Mucosa of descending colon (tissue), 3 donors: Measurements from ENCODE around the gene ZNF697. TPM values are rescaled to one million over a fixed set of nuclear protein-coding genes. Genes with fewer than 3 reads are reported as not detected.
"Not testable (repeated sequence)": the region's sequence is repeated elsewhere in the genome, so short reads cannot be mapped to it uniquely, and the experiment has no call there.

Source experiments
- ATAC-seq: fragments of 200-7000 bp; cut with Tn5 transposase; one replicate; pipeline ENCODE4 v1.9.1; 2020; ENCODE audit warnings: mild to moderate bottlenecking, moderate library complexity
- DNase-seq, 3 donors: peaks; one replicate each; pipeline ENCODE4 v3.0.0-alpha.2; 2020
- H3K36me3 ChIP-seq: fragments of 200-600 bp; one replicate; pipeline ENCODE4 v1.8.0; 2021; ENCODE audit warnings: low read depth, mild to moderate bottlenecking
- H3K4me1 ChIP-seq: fragments of 200-600 bp; one replicate; pipeline ENCODE4 v1.8.0; 2021; ENCODE audit warnings: low read depth, mild to moderate bottlenecking
- H3K4me3 ChIP-seq: fragments of 200-600 bp; one replicate; pipeline ENCODE4 v1.8.0; 2021; ENCODE audit warnings: mild to moderate bottlenecking
- H3K9me3 ChIP-seq: fragments of 200-600 bp; one replicate; pipeline ENCODE4 v1.8.0; 2021; ENCODE audit warnings: mild to moderate bottlenecking
- CTCF ChIP-seq: fragments of 200-600 bp; IDR thresholded peaks from one replicate; pipeline ENCODE4 v1.8.0; 2022; ENCODE audit warnings: antibody characterized with exemption, mild to moderate bottlenecking
- intact Hi-C, 2 donors: fragments of 100-400 bp; cut with DNase I in 1 of 2; cut with micrococcal nuclease in 1 of 2; formaldehyde crosslinking; loops; one replicate each; pipeline versions ENCODE4 v1.11.0 to v1.11.1; 2022; cut with DNase I, micrococcal nuclease
- total RNA-seq, 3 donors: library from RNA; stranded (reverse); fragmentation: NEBNext Ultra II Directional in 2 of 3; extraction: Animal tissue kit (Norgen Biotek cat#: 25700) in 2 of 3; gene quantifications; one replicate each; pipeline versions ENCODE4 v1.2.1 to v1.2.4, GENCODE V29; 2021 to 2023
- donor health status: DM: no; HTN: no; CAD: no; lungs with moderate emphysema.
- donor health status: DM: no; HTN: no; CAD: no.
- donor health status: DM: no; HTN: yes; CAD: no.

Gene ZNF697
- total RNA-seq, 3 donors from 2014 or later = 1.8 to 7.8 (median 2.8) TPM

- ATAC-seq = peak; percentile 77
- intact Hi-C loops = no loop called here
- TF ChIP-seq CTCF = no peak
- Histone ChIP-seq H3K4me1 (no peaks in the 10 kb centered on the region), H3K9me3 (no peaks in the 10 kb centered on the region), H3K4me3 (no peak overlapping the region), H3K36me3 (no peaks in the 10 kb centered on the region)
- DNase-seq = peak in 2 of 3 donors; percentile 46 to 47
These were observed 26.4 kb downstream of the ZNF697 start for GRCh38 chr1:119621705-119622104.

GRCh38 chr1:119617751-119618691, 30.0 kb downstream of the ZNF697 start:
- ATAC-seq = no peak
- no peak for TF ChIP-seq CTCF
- H3K4me1 ChIP-seq = no peaks in the 10 kb centered on the region
- no peaks in the 10 kb centered on the region for H3K9me3 ChIP-seq
- H3K36me3 ChIP-seq = no peaks in the 10 kb centered on the region
- no peak for DNase-seq
- H3K4me3 ChIP-seq = no peak overlapping the region
- intact Hi-C loops = loop anchor here in 1 of 2 donors (5.0 kb wide), 1 partner anchor 44 kb away; no protein-coding TSS in a partner anchor

GRCh38 chr1:119616748-119617147, 31.3 kb downstream of the ZNF697 start:
- ATAC-seq, H3K4me1 ChIP-seq, H3K4me3 ChIP-seq, H3K9me3 ChIP-seq, H3K36me3 ChIP-seq, DNase-seq: not testable (repeated sequence)
- intact Hi-C loops = loop anchor here in 1 of 2 donors (5.0 kb wide), 1 partner anchor 46 kb away; no protein-coding TSS in a partner anchor

GRCh38 chr1:119615100-119615499, 33.0 kb downstream of the ZNF697 start:
- ATAC-seq, H3K4me1 ChIP-seq, H3K9me3 ChIP-seq, H3K36me3 ChIP-seq, H3K4me3 ChIP-seq, DNase-seq: not testable (repeated sequence)
- intact Hi-C loops = loop anchor here in 1 of 2 donors (5.0 kb wide), 1 partner anchor 47 kb away; no protein-coding TSS in a partner anchor

- Histone ChIP-seq H3K4me3 (no peak overlapping the region), H3K9me3 (no peaks in the 10 kb centered on the region), H3K36me3 (no peaks in the 10 kb centered on the region), H3K4me1 (peaks cover 4% of the 10 kb centered on the region)
- peak; percentile 58 for TF ChIP-seq CTCF
- ATAC-seq = peak; percentile 89
- peak; percentile 60 to 91 (median 85) for DNase-seq
- intact Hi-C loops = loop anchor here (2.0 to 5.0 kb wide), 2 partner anchors 48 to 61 kb away; no protein-coding TSS in a partner anchor
These were observed 34.0 kb downstream of the ZNF697 start for GRCh38 chr1:119613769-119614720.

- peaks cover 4% of the 10 kb centered on the region for H3K4me1 ChIP-seq
- DNase-seq = peak; percentile 84 to 94 (median 92)
- H3K36me3 ChIP-seq = no peaks in the 10 kb centered on the region
- no peak overlapping the region for H3K4me3 ChIP-seq
- intact Hi-C loops = loop anchor here (2.0 to 5.0 kb wide), 2 partner anchors 51 to 63 kb away; no protein-coding TSS in a partner anchor
- TF ChIP-seq CTCF = peak; percentile 94
- no peaks in the 10 kb centered on the region for H3K9me3 ChIP-seq
- peak; percentile 88 for ATAC-seq
These were observed 36.4 kb downstream of the ZNF697 start for GRCh38 chr1:119611701-119612113.

- H3K9me3 ChIP-seq, intact Hi-C loops, ATAC-seq: not testable (repeated sequence)
These were observed 39.2 kb downstream of the ZNF697 start for GRCh38 chr1:119608816-119609215.

GRCh38 chr1:119607087-119607807, 40.8 kb downstream of the ZNF697 start:
- H3K4me3 ChIP-seq, intact Hi-C loops, H3K4me1 ChIP-seq, DNase-seq, H3K36me3 ChIP-seq, H3K9me3 ChIP-seq: not testable (repeated sequence)
- peak; percentile 34 for ATAC-seq

More at GRCh38 chr1:119608816-119609215, 39.2 kb downstream of the ZNF697 start:
- H3K4me1 ChIP-seq, H3K4me3 ChIP-seq, H3K36me3 ChIP-seq, DNase-seq: not testable (repeated sequence)
